Stimulated activated CD4-positive, alpha-beta T cell treated with anti-CD3 and anti-CD28 coated beads, Interleukin-12 subunit alpha, Interleukin-12 subunit beta, amount 100 ng/mL, for 24 hours (primary cell): ENCODE measurements around the gene ANKRD44.

ENCODE experiments used
- DNase-seq, 2 experiments: peaks; one replicate each; pipeline ENCODE4 v3.0.0-alpha.2; 2020; ENCODE audit warnings: low read depth in 2 of 2

ANKRD44 gene

GRCh38 chr2:196957881-196958525, 352.6 kb downstream of the ANKRD44 start:
- DNase-seq: no peak

DNA sequence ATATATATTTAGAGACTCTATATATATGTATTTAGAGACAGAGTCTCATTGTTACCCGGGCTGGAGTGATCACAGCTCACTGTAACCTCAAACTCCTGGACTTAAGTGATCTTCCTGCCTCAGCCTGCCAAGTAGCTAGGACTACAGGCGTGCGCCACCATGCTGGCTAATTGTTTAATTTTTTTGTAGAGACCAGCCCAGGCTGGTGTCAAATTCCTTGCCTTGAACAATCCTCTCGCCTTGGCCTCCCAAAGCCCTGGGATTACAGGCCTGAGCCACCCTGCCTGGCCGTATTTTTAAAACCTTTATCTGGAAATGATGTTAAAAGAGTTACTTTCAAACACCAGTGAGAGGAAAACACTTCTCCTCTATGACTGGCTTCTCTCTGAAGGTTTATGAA, 353.1 kb downstream of the ANKRD44 start:
- no peak for DNase-seq

GRCh38 chr2:196956069-196956468, 354.5 kb downstream of the ANKRD44 start:
- no peak for DNase-seq

DNA sequence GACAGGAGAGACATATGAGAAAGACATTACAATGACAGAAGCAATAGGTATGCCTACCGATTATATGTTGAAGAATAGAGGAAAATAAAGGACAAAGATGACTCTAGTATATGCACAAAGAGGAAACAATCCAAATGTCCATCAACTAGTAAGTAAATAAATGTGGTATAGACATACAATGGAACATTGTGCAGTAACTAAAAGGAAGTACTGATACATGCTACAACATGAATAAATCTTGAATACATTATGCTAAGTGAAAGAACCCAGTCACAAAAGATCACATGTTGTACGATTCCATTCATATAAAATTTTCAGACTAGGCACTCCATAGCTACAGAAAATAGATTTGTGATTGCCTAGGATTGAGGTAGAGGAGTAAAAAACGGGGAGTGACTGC, 355.5 kb downstream of the ANKRD44 start:
- no peak for DNase-seq

- DNase-seq: no peak
These were observed 356.6 kb downstream of the ANKRD44 start for GRCh38 chr2:196954001-196954400.

GRCh38 chr2:196952936-196953335, 357.6 kb downstream of the ANKRD44 start:
- no peak for DNase-seq

GRCh38 chr2:196951973-196952372, 358.6 kb downstream of the ANKRD44 start:
- DNase-seq: no peak

- DNase-seq: no peak
These were observed 361.5 kb downstream of the ANKRD44 start for GRCh38 chr2:196949116-196949515.

DNA sequence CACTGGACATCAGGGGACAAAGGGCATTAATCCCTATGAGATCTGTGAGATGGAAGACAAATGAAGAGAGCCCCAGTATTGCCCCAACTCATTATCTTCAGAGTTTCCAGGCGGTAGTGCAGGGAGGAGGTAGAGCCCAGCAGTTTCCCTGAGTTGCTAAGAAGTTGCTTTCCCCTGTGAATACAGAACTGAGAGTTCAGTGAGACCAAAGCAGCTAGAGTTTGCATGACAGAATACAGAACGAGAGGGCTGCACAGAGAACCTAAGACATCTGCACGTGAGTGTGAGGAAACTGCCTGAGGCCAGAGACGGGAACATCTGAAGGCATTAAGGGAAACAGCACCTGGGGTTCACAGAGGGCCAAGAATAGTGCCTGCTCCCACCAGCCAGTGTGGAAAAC, 366.0 kb downstream of the ANKRD44 start:
- DNase-seq: no peak

- DNase-seq: no peak
These were observed 369.0 kb downstream of the ANKRD44 start for GRCh38 chr2:196941398-196942078.

DNA sequence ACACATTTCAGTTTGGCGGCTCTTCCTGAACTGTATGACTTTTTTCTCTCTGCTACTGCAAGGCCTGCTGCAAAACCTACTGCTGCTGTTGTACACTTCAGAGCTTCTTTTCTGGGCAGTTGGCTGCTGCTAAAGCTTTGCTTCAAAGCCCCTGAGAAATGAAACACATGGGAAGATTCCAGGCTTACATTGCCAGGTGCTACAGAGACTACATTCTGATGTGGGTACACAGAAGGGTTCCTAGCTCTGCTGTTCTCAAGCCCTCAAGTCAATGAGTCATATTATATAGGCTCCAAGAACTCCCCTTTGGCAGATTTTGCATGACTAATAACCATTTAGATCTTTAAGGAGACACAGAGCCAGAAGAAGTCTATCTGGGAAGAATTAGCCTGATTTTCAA, 371.2 kb downstream of the ANKRD44 start:
- DNase-seq: no peak
